Lung microvascular endothelial cell (primary cell): ENCODE data around the gene CEP19. TPM values are rescaled to one million over a fixed set of nuclear protein-coding genes. Genes with fewer than 3 reads are reported as not detected.
"Not testable (repeated sequence)": the region's sequence is repeated elsewhere in the genome, so short reads cannot be mapped to it uniquely, and the experiment has no call there.

Experiments
- DNase-seq, 2 donors: peaks; one replicate each; pipeline versions ENCODE4 v3.0.0 to v3.0.0-alpha.2; 2010; ENCODE audit warnings: low read depth in 2 of 2
- total RNA-seq: library from RNA; depleted of rRNA; stranded (reverse); fragments of >200 nt; gene quantifications from 2 replicates; pipeline ENCODE4 v1.2.1, GENCODE V29; 2014

Gene CEP19
- 3.7 and 5.6 TPM in 2 replicates for total RNA-seq

GRCh38 chr3:196711838-196712513, at the start of gene CEP19, which contains the start of gene PIGX:
Gene CEP19, minus strand, starts transcription at chr3:196712250. Its CDS starts 3,593 bp downstream, at chr3:196708657.
Gene PIGX, plus strand, starts transcription at chr3:196712377.
- peak; percentile 84 to 92 for DNase-seq

DNA sequence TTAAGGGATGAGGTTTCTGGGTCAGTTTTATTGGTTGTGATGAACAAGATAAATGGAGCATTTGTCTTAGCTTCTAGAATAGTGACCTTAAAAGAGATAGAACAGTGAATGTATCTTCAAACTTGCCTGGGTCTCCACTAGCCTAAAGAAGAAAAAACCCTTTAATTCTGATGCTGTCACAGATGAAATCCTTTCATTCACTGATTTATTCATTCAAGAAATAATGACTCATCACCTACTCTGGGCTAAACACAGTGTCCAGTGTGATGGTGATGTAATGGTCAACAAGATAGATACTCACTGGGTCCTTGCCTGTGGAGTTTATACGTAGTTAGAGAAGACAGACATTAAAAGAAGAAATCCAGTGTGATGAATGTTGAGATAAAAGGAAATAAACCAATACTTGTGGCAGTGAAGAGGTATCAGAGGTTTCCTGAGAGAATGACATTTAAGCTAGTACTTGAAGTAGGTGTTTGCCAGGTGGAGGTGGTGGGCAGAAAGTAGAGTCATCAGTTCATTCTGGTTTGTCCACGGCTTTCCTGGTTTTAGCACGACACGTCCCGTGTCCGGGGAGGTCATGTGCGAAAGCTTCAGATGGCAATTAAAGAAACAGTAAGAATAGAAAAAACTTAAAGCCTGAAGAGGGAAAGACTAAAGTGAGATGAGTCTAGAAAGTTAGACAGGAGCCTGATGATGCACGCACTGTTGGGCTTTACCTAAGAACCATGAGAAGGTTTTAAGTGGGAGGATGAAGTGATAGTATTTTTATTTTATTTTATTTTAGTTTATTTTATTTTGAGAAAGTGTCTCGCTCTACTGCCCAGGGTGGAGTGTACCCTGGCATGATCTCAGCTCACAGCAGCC, 46.1 kb upstream of the CEP19 start:
- peak; percentile 54 to 86 for DNase-seq

DNA sequence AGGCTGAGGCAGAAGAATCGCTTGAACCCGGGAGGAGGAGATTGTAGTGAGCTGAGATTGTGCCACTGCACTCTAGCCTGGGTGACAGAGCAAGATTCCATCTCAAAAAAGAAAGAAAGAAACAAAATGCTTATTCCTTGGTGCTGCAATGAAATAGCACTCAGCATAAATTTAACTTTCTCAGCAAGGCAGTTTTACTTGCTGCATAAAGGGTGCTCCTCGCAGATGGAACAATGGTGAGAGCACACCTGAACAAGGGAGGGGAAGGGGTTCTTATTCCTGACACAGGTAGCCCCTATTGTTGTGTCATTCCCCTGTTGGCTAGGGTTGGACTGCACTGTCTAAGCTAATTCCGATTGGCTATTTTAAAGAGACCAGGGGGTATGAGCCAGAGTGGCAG, 44.7 kb upstream of the CEP19 start:
- no peak for DNase-seq

DNA sequence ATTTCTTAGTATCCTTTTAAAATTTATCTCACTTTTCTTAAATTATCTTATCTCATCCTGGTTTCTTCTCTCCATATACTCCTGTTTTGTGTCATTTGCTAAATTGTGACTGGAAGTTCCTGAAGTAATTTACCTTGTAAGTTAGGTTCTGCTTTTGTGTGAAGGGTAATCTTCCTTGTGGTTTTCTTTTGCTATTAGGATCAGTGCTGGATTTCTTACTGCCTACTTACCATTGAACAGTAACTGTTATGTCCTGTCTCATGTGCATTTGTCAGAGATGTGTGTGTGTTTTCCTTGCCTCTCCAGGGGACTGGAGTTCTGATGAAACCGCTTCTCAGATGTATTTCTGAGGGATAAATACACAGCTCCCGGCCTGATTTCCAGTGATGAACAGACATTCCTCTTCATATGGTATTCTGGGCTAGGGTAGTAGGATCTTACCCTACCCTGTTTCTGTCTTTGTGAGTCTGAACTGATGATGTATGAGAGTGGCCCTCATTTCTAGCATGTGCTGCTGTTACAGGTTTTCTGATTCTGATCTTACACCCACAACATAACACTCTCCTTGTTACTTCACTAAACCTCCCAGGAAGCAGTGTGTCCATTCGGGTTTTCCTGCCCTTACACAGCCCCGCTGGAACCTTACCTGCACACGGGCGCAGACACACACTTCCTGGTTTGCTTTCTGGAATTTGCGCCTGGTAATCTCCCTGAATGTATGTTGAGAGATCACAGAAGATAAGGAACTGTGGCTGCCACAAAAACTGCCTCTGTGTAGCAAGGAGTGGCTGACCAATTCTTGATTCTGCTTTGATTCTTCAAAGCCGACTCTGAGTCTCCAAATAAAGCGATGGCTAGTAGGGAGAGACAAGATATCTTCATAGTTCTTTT, 42.3 kb upstream of the CEP19 start:
- peak in 1 of 2 donors; percentile 5 for DNase-seq

GRCh38 chr3:196753201-196753600, 41.2 kb upstream of the CEP19 start:
- no peak for DNase-seq

DNA sequence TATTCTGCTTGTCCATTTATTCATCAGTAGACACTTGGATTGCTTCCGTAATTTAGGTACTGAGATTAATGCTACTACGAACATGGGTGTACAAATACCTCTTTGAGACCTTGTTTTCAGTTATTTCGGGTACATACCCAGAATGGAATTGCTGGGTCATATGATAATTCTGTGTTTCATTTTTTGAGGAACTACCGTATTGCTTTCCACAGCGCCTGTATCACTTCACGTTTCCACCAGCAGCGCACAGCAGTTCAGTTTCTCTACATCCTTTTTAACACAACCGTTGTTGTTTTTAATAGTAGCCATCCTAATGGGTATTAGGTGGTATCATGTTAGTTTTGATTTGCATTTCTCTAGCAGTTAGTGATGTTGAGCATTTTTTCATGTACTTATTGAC, 37.1 kb upstream of the CEP19 start:
- DNase-seq, result no peak

DNA sequence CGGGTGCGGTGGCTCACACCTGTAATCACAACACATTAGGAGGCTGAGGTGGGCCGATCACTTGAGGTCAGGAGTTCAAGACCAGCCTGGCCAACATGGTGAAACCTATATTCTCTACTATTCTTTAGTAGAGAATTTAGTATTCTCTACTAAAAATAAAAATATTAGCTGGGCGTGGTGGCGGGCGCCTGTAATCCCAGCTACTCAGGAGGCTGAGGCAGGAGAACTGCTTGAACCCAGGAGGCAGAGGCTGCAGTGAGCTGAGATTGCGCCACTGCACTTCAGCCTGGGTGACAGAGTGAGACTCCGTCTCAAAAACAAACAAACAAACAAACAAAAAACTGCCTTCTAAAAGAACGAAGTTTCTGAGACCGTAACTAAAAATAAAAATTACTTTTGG, 31.5 kb upstream of the CEP19 start:
- DNase-seq, result not testable (repeated sequence)

DNA sequence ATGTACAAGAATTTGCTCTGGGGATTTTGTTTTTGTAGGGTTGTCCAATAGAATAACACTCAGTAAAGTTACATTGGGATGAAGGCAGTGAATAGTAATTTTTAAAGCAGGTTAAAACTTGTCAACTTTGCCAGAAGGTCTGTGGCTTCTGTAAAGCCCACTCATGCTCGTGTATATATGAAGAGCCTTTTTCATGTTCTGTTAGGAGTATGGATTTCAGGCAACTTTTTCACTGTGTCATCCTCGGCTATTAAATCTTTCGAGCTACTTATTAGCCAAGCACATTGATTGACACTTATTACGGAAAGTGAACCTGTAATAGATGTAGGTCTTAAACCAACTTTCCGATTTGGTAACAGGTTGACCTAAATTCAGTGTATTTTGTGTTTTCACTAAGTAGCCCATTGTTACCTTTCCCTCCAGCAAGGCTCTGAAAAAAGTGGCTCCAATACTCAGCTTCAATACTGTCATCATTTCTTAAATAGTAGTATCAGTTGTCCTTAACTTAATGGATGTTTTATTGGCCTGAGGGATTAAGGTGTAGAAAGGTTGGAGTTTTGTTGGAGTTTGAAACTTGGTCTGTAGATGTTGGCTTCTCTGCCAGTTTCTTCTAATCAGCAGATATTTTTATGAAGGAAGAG, 29.3 kb upstream of the CEP19 start:
- peak in 1 of 2 donors; percentile 14 for DNase-seq

- DNase-seq, result peak; percentile 60 to 76
Observed at GRCh38 chr3:196740481-196741248, 28.6 kb upstream of the CEP19 start.

DNA sequence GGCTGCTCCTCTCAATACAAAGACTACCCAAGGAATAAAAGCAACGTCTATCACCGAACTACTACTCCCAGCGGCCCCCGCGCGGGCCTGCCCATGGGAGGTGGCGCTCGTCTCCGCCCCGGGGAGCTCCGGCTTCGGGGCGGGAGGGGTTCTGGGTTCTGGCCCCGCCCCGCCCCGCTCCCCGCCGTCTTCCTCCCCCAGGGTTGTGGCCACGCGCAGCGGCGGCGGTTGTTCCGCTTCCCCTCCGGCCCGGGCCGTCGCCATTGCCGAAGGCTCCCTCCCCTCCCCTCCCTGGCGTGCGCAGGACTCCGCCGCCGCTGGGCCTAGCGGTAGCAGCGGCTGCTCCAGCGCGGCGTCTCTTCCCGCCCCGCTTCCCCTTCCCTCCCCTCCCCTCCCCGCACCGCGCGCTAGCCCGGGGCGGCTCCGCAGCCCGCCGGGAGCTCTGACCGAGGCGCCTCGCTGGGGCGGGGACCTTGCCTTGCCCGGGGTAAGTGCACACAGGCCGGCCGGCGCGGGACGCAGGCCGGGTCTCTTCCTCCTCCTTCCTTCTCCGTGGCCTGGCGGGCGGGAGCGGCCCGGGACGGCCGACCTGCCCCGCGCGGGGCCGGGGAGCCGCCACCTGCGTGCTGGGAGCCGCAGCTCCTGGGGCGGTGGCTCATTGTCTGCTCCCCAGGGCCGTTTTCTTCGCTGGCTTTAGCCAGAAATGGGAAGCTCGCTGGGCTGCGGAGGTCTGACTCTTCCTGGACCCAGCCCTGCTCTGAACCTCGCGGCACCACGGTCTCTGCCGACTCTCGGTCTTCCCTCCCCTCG, 27.8 kb upstream of the CEP19 start, which contains the start of gene PAK2:
Gene PAK2 (plus strand): TSS at position 187 of the 810 bp plus-strand sequence. CDS start 42,790 bp downstream, outside the sequence.
- peak; percentile 88 to 90 for DNase-seq

DNA sequence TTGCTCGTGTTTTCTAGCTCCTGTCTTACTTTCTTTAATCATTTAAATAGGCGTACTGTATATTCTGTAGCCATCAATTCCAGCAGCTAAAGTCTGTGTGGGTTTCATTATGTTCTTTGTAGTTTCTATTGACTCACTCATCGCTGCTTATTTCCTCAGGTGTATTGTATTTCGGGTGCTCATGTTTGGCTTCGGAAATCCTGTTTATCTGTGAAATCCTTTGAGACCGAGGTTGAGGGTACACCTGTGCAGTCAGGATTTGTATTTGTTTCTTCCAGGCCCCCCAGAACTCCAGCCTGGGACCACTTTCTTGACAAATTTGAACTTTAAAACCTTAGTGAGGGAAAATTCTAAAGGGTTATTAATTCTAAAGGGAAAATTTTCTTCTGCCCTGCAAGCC, 25.6 kb upstream of the CEP19 start:
- DNase-seq, result no peak

DNA sequence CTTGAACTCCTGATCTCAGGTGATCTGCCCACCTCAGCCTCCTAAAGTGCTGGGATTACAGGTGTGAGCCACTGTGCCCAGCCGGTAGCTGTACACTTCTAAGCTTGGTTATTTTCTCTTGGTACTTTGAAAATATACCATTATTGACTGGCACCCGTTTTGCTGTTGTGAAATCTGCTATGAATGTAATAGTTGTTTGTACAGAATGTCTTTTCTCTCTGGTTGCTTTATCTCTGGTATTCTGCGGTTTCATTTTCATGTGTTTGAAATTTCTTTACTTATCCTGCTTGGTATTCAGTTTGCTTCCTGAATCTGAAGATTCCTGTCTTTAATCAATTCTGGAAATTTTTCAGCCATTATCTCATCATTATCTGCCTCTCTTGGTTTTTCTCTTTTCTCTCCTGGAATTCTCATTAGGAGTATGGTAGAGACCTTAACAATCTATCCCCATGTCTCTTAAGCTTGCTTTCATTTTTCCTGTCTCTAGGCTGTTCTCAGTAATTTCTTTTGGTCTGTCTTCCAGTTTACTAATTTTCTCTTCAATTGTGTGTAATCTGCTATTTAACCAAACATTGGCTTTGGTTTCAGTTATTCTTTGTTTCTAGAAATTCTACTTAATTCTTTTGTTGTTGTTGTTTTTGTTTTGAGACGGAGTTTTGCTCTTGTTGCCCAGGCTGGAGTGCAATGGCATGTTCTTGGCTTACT, 24.8 kb upstream of the CEP19 start:
- DNase-seq, result no peak

GRCh38 chr3:196735751-196736150, 23.7 kb upstream of the CEP19 start:
- no peak for DNase-seq

GRCh38 chr3:196726788-196727675, 15.0 kb upstream of the CEP19 start:
- peak in 1 of 2 donors; percentile 73 for DNase-seq

DNA sequence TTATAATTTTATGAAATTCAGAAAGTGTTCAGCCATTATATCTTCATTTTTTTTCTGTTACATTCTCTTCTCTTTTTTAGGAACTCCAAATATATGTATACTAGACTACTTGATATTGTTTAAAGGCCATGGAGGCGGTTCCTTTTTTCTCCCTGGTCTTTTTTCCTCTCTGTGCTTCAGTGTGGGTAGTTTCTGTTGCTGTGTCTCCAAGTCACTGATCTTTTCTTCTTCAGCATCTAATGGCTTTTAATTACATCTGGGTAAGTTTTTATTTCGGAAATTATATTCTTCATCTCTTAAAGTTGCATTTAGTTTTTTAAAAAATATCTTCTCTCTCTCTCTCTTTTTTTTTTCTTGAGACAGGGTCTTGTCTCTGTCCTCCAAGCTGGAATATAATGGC, 9.0 kb upstream of the CEP19 start:
- no peak for DNase-seq

- not testable (repeated sequence) for DNase-seq
Observed at GRCh38 chr3:196717162-196717561, 5.1 kb upstream of the CEP19 start.

DNA sequence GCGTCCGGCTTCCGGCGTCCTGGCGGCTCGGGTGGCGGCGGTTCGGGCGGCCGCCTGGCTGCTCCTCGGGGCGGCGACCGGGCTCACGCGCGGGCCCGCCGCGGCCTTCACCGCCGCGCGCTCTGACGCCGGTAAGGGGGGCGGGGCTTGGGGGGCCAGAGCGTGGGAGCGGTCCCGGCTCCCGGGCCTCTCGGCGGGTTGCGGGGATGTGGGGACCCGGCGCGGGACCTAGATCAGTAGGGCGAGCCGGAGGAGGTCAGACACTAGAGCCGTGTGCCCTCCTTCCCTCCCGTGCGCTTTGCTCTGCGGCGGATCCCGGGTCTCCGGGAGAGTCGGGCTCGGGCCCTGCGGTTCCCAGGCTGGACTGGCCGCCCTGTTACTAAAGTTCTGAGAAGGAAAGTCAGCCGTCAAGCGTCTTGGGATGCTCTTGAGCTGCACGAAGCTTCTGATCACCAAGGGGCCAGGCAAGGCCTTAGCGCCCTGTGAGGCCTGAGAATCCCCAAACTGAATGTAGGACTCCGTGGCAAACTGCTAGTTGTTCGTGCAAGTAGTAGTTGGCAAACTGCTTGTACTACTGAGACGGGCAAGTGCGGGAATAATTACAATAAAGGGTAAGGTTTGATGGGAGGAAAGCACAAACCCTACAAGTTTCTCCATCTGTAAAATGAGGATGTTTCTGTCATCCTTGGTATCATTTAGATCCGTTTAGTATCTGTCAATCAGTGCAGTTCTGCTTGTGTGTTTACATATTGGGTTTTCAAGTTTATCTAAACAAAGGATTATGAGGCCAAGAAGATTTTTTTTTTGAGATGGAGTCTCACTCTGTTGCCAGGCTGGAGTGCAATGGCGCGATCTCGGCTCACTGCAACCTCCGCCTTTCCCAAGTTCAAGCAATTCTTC, 714 bp upstream of the CEP19 start:
- DNase-seq, result peak; percentile 60 to 69
